WI38 (cell line): ENCODE measurements around the gene VWA5B1.

Experiments
- H3K4me3 ChIP-seq: 2 replicates; pipeline ENCODE4 v1.5.1; 2011; ENCODE audit warnings: low read depth, mild to moderate bottlenecking, control low read depth, low read length
- TF ChIP-seq, protein P1 (sequence below): IDR thresholded peaks from 2 replicates; pipeline ENCODE4 v1.5.1; 2012; ENCODE audit warnings: low read depth, mild to moderate bottlenecking, control low read depth, low read length

Gene VWA5B1

DNA sequence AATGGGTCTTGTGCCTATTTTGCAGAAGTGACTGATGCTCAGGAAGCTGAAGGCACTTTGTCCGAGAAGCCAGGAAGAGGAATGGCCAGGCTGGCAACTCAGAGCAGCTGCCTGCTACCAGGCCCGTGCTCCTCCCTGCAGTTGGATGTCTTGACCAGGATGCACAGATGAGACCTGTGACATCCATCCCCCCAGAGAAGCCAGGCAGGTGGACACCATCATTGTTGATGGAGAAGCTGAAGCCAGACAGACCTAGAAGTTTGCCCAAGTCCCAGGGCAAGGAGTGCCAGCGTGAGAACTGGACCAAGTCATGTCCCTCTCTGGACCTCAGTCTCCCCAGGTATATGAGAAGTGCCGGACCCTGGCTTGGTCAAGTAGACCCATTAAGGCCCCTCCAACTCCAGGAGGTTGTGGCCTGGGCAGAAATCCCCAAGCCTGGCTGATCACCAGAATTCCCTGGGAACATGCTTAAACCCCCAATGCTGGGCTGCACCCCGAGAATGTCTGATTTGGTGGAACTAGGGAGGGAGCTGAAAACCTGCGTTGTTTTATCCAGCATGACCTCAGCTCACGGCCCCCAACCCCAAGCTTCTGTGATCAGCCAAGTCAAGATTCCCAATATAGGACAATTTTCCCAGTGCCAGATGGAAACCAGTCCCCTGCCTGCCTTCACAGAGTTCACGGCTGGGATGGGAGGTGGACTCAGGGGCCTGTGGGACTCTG is 112.9 kb downstream of the VWA5B1 start:
- TF ChIP-seq, protein P1, sequence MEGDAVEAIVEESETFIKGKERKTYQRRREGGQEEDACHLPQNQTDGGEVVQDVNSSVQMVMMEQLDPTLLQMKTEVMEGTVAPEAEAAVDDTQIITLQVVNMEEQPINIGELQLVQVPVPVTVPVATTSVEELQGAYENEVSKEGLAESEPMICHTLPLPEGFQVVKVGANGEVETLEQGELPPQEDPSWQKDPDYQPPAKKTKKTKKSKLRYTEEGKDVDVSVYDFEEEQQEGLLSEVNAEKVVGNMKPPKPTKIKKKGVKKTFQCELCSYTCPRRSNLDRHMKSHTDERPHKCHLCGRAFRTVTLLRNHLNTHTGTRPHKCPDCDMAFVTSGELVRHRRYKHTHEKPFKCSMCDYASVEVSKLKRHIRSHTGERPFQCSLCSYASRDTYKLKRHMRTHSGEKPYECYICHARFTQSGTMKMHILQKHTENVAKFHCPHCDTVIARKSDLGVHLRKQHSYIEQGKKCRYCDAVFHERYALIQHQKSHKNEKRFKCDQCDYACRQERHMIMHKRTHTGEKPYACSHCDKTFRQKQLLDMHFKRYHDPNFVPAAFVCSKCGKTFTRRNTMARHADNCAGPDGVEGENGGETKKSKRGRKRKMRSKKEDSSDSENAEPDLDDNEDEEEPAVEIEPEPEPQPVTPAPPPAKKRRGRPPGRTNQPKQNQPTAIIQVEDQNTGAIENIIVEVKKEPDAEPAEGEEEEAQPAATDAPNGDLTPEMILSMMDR, result no peak
- H3K4me3 ChIP-seq, result no peak overlapping the region

DNA sequence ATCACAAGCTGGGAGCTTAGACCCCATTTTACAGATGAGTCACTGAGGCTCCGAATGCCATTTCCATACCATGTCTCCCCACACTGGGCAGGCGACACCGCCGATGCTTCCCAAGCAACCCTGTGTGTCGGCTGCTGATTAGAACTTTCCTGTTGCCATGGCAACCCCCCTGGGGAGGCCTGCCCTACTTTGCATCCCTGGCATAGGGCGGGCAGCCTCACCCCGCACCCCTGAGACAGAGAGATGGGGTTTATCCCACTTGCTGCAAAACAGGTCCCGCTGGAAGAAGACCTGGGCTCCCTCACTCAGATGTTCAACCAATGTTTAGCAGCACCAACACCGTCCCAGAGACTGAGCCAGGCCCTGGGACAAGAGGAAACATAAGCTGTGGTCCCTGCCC is 113.8 kb downstream of the VWA5B1 start:
- no peak overlapping the region for H3K4me3 ChIP-seq
- TF ChIP-seq, protein P1, result no peak
